Measurements from ENCODE around the gene PPT2.
"Not testable (repeated sequence)": the region's sequence is repeated elsewhere in the genome, so short reads cannot be mapped to it uniquely, and the experiment has no call there.

Gene PPT2

DNA sequence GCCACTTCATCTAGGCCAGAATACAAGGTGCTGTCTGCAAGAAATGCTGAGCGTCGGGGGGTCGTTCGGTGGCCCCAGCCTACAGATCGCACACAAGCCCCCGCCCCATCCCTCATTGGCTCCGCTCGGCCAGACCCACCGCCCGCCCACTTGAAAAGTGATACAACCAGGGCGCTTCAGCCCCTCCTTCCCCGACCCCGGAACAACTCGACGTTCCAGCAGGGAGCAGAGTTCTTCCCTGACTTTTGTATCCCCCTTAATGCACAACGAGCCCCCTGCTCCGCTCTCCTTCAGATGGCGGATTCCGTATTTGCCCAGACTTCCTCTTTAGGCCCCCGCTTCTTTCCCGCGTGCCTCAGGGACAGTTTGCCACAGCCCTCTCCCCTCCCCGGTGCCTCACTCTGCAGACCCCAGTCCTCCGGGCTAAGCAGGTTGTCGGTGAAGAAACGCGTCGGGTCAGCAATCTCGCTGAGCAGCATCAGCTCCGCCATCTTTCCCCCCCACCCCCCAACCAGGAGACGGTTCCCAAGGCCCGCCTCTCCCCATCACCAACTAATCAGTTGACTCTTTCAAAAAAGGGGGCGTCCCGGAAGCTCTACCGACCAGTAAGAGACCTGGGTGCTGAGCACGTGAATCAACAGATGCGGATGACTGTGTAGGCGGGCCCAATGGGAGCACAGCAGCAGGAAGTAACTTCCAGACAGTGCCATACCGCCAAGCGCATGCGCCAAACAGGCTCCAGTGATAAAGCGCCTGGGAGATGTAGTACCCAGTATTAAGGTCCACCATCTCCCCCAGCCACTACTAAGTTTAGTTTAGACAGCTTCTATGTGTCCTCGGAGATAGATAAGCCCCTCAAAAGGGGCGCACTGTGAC, 26.0 kb upstream of the PPT2 start, which contains the start of gene ATF6B:
Gene ATF6B (minus strand): TSS at position 530 of the 876 bp plus-strand sequence. CDS start 39 bp downstream, at position 491.
- peak; percentile 93 for DNase-seq

DNA sequence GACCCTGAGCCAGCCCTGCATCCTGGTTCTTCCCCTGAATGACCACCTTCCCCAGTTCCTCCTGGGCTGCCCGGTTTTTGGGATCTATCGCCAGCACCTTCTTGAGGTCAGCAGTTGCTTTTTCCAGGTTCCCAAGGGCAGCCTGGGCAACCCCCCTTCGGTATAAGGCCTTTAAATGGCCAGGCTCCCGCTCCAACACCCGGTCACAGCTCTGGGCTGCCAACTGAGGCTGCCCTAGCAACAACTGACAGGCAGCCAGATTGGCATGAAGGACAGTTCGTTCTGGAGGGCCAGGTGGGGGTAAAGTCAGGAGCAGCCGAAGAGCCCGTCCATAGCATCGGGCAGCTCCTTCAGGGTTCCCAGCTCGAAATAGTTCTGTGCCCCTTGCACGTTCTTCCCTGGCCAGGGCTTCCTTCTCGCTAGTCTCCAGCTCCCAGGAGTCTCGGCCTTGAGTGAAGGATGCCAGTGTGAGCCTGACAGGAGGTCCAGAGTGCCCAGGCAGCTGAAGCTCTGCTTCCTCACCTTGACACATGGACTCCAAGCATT, 25.1 kb upstream of the PPT2 start:
- DNase-seq, result no peak

DNA sequence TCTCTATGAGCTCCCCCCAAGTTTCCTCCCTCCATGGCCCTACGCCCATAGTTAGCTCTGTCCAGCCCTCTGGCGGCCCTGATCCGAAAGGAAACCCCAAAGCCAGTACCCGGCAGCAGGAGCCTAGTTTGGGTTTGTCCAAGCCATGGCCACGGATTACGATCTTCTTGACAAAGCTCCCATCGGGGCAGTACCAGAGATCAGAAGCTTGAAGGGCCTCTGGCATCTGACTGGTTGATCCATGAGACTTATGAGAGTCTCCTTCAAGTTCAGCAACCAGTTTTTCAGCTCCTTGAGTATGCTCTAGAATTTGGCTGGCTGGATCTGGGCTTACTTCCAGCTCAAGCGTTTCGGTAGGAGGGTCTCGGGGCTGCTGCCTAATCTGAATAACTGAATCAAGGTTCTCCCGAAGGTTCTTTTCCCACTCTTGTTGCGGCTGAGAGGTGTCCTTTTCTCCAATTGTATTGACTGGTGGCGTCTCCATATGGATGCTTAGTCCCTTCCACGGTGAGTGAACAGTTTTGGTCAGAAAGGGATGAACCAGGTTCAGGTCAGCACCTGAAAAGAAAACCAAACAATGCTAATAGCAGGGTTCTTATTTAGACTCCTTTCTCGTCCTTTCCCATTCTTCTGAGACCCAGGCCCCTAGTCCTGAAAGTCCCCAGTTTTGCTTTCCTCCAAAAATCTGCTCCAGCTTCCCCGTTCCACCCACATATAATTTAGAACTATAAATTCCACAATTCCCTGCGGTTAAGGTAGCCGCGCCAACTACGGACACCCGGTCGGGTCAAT, 24.4 kb upstream of the PPT2 start:
- DNase-seq, result no peak

DNA sequence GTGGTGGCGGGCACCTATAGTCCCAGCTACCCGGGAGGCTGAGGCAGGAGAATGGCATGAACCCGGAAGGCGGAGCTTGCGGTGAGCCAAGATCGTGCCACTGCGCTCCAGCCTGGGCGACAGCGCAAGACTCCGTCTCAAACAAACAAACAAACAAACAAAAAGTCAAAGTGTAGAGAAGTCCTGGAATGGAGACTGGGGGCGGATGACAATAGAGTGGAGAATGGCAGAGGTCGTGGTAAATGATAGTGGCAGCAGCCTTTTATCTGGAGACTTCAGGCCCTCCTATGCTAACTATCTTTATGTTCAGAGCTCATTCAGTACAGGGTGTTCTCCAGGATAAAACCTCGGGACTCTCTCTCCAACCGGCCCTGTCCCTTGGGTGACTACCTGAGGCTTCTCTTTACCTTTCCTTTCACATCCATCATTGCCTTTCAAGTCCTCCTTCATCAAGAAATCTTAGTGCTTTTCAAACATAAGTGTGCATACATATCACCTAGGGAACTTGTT, 22.4 kb upstream of the PPT2 start:
- DNase-seq, result no peak

DNA sequence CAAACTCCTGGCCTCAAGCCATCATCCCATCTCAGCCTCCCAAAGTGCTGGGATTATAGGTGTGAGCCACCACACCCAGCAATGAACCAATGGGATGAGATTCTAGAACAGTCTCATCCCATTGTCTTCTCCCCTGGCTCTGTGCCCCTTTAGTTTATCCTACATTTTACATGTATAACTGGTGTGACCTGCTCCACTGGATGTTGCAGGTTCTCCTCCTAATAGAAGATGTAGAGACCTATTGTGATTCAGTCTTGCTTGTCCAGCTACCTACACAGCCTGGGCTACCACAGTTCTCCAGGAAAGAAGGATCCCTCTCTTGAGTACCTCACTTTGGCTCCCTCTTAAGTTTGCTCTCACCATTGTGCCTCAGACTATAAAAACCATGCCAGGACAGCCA, 21.8 kb upstream of the PPT2 start:
- no peak for DNase-seq

DNA sequence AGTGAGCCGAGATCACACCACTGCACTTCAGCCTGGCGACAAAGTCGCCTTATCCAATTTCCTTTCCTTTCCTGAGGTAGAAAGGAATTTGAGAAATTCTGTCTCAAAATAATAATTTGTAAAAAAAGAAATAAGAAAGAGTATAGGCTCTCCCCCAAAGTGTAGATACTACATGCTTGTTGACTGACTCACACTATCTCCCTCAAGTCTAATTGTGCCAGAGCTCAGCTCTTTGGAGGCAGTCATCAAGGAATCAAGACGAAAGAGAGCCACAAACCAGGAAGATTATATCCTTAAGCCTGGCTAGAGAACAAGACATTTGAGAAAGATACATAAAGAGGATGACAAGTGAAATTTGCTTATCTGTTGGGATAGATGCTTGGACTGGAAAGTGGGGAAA, 20.2 kb upstream of the PPT2 start:
- DNase-seq, result no peak

DNA sequence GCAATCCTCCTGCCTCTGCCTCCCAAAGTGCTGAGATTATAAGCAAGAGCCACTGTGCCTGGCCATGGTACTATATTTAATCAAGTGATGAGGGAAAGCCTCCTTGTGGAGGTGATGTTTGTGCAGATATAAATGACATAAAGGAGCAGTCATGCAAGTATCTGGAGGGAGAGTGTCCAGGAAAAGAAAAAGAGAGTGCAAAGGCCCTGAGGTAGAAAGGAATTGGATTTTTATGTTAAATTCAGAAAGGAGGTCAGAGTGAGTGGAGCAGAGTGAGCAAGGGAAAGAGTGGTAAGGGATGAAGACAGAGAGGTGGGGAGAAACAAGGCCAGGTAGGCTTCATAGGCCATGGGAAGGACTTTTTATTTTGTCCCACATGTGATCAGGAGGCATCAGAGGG, 16.5 kb upstream of the PPT2 start:
- DNase-seq, result no peak

DNA sequence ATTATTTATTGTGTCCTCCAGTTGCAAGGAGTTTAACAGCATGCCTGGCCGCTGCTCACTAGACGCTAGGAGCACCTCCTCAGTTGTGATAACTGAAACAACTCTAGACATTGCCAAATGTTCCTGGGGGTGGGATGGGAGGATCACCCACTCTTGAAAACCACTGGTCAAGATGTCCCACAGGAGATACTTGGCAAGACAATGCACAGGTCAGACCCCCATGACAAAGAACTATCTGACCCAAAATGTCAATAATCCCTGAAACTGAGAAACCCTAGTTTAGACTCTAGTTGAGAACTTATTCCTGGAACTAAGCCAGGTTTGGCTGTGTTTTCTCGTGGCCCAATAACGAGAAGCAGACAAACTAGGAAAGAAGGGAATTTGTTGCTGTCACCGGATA, 14.4 kb upstream of the PPT2 start:
- no peak for DNase-seq

DNA sequence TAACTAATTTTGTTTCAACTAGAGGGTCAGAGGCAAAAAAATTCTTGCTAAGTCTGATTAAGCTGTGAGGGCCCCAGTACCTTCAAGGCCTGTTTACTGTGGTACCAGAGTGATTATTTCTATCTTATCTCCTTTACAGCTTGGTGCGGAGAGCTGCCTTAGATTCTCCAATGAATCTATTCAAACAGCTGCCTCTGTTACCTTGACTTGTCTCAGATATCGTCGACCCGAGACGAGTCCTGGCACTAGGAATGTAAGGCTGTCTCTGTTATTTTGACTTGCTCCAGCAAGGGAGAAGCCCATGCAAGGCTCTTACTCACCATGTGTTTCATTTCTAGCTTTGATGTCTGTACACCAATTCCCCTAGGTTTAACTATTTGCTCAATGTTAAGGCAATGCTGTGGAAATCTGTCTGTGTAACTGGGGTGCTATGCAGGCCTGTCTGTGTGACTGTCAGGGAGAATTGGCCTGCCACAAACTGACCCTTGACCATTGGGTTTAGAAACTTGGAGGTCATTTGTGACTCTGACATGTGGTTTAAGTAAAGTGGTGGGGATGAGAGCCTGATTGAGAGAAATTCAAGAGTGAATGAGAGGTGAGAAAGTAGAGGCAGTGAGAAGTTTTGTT, 13.4 kb upstream of the PPT2 start:
- DNase-seq, result no peak

DNA sequence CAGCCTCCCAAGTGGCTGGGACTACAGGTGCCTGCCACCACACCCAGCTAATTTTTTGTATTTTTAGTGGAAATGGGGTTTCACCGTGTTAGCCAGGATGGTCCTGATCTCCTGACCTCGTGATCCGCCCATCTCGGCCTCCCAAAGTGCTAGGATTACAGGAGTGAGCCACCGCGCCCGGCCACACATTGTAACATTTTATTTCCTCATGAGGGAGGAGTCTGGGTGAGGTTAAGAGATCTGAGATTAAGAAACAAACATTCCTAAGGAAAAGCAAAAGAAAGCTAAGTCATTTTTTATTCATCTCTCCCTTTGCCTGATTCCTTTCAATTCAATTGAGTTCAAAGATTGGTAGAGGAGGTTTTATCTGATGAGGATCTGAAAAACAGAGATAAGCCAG, 9.7 kb upstream of the PPT2 start:
- DNase-seq, result not testable (repeated sequence)

DNA sequence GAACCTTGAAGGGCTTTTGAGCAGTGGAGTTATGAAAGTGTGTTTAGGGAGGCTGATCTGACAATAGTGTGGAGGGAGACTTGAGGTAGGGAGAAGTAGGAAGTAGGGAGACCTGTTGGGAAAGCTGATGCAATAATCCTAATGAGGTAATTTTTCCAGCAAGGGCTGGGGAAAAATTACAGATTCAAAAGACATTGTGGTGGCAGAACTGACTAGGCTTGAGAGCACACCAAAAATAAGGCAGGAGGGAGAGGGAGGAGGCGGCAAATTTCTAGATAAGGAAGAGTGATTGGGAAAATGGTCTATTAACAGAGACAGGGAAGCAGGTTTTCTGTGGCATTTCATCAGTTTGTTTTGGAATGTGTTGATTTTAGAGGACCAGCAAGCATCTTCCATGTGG, 7.7 kb upstream of the PPT2 start:
- no peak for DNase-seq

DNA sequence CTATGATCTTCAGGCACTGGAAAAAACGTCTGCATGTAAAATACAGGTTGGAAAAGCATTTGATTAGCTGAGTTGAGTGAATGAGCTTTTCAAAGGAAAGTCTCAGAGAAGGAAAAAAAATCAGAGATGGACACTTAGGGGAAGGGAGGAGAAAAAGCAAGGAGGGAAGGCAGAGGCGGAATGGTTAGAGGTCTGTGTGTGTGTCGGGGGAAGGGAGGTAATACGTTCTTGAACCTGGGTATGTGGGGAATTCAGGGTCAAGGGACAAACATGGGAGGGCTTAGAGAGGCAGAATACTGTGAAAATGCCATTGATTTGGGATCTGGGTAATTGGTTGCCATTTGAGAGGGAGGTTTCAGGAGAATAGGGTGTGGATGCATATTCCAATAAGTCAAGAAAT, 7.3 kb upstream of the PPT2 start:
- DNase-seq, result no peak

DNA sequence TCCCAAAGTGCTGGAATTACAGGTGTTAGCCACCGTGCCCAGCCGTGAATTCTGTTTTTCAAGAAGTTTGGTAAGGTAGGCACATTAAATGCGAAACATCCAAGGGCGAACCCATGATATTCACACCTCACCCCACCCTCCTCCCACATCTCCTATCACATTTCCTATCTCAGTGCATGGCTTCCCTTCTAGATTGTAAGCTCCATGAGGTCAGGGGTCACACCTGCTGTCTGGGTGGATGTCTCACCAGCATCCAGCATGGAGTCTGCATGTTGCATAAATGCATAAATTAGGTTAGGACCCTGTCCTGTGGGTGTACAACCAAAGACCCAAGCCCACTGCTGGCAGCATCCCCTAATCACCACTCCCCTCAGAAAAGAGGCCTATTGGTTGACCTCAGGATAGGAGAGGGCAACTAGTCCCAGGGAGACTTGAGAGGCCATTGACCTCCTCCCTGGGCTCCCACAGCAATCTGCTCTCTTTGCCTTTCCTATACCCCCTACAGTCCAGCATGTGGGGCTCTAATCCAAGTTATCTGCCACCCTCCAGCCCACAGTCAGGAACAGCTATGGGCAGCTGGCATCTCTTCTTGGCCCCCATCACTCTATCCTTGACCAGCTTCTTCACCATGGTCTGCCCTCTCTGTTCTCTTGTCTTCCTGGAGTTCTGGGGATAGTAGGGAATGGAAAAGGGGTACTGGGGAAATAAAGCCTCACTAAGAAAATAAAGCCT, 6.4 kb upstream of the PPT2 start:
- no peak for DNase-seq

DNA sequence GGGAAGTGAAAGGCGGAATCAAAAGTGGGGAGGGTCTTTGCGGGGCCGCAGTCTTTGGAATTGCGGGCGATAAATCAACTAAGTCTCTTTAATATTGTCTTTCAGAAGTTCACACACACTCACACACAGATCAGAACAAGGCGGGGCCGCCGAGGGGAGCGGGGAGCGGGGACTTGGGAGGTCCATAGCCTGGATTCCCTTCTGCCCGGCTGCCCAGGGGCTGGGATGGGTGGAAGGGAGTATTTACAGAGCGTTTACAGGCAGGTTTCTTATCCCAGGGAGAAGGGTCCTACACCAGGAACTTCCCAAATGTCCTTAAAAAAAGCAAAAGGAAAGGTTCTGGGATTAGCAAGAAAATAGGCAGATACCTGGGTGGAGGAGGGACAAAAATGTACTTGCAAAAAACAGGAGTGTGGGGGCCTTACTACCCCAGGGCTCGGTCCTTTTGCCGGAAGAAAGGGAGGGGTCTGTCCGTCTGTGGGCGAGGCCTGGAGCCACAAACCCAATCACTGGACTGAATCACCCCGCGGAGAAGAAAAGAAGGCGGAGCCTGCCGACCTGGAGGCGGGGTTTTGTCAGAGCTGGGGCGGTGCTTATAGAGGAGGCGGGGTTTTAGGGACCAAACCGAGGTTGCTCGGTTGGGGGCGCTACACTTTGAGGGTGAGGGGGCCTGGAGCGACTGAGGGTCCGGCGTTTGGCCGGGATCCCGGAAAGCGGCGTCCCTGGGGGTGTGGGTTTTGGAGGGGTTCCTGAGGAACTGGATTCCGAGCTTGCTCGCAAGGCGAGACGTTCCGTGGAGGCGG, 5.5 kb upstream of the PPT2 start:
- peak; percentile 67 for DNase-seq

DNA sequence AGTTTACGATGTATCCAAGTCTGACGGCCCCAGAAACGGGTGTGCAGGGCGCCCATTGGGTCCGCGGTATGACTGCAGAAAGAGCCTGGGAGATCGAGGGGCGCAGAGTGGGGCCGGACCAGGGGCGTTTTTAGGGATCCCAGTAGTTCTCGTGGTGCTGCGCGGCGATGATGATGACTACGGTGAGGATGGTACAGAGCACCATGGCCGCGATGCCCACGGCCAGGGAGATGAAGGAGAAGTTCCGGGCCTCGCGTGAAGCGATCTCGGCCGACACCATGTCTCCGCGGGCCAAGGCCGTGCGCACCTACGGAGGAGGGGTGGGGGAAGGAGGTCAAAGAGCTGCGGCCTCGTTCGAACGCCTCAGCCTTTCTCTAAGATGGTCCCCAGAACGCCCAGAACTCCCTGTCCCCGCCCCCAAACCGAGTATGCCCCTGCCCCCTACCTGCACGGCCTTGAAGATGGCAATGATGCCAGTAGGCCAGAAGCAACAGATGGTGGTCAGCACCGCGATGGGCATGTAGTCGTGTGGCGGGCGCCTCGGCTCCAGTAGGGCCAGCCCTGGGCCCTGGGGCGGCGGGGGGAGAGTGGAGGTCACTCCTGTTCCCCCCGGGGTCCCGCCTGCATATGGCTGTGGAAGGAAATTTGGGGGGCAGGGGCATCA, 4.7 kb upstream of the PPT2 start:
- DNase-seq, result no peak

DNA sequence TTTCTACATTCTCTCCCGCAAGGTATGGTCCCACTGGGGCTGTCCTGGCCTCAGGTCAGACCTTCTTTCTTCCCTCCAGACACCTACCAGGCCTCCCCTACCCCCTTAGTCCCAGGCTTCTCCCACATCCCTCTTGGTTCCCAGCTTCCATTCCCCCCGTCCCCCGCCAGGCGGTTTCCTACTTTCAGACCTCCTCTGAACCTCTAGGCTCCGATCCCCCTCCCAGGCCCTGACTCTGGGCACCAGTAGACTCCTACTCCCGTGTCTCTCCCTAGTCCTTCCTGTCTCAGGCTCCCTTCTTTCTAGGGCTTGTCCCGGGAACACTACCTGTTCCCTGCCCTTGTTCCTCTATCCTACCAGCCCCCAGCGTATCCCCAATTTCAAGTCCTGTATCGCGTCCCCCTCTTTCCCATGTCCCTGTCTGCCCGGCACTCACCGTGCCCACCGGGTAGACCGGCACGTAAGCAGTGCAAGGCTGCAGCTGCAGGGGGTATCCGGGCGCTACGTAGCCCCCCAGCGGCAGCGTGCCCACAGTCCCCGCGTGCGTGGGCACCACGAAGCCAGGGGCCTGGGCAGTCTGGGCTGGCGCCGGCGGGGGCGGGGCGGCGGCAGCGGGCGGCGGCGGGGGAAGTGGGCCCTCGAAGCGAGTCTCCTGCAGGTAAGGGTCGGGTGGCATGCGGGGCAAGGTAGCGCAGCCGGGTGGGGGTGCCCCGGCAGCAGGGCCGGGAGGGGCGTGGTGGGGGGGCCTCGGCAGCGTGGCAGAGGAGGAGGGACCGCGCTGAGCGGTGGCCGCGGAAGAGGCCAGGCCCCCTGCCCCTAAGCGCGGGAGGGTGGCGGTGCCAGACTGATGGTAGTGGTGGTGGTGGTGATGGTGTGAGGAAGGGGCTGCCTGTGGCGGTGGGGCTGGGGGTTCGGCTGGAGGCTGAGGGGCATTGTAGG, 3.7 kb upstream of the PPT2 start:
- DNase-seq, result no peak

DNA sequence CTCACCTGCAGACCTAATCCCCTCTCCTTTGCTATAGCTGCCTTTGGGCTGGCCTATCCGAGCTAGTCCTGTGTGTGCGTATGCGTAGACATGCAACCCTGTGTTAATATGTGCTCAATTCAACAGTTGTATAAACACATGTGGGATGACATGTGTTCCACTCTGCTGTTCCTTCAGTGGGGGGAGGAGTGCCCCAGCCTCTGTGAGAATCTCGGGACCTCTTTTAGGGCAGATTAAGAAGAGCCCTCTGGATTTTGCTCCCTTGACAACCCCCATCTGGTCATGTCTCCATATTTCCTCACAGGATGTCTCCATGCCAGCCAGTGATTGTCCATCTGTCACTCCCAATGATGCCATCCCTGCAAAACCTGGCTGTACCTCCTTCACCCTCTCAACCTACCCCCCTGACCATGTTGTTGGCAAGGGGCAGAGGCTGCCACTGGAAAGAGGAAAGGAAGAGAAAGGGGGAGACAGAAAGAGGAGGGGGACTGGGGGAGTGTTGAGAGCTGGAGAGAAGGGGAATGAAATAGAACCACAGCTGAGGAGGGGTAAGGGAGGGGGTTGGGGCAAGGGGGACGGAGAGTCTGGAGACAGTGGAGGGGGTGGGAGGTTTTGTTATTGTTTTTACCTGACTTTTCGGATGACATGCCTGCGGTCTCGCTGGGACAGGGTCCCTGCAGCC, 2.6 kb upstream of the PPT2 start:
- DNase-seq, result no peak

DNA sequence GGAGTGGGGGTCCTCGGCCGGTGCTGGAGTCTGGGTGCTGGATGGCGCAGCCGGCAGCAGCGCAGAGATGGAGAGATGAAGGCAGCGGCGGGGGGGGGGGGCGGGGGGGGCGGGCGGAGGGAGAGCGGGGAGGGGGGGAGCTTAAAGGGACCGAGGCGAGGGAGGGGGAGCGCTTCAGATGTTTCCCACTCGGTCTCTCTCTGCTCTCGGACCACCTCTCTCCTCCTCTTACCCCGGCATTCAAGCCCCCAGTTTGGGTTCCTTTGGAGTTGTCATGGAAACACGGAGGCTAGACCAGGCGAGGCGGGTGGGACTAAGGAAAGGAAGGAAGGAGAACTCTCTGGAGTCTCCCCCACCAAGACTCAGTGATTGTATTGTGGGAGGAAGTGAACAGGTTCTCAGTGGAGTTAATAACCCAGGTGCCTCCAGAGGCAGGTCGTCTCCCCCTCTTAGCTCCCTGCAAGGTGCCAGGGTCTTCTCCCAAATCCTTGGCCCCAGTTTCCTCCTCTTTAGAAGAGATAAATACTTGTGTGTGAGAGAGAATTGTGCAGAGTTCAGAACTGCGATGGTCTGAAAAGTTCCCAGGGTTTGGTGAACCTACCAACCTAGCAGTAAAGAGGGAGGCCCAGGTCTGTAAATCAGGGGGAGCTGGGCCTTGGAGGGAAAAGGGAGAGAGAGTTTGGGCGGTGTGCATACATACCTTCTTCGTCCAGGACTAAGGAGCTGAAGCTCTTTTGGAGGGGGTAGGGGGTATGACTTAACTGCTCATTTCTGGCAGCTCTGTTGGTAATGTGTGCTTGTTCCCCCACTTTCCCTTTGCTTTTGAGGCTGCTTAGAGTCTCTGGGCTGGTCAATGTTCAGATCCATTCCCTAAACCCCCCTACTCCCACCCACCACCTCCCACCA, 1.8 kb upstream of the PPT2 start, which contains the start of gene PRRT1:
Gene PRRT1 (minus strand): TSS at position 77 of the 906 bp plus-strand sequence. CDS start 112 bp downstream, outside the sequence.
- DNase-seq, result no peak

Data from effector CD8-positive, alpha-beta T cell (primary cell).